GM12878 (cell line): Measurements from ENCODE around the gene TCF7L2. TPM values are rescaled to one million over a fixed set of nuclear protein-coding genes. Genes with fewer than 3 reads are reported as not detected.

Experiments
- ATAC-seq: fragments of 200-7000 bp; cut with Tn5 transposase; 3 replicates; pipeline ENCODE4 v1.9.1; 2020; ENCODE audit warnings: mild to moderate bottlenecking, moderate library complexity
- BruUV-seq: library from RNA; stranded (reverse); fragments of 400-500 nt; replicated peaks from 2 replicates; lab custom pipeline; 2021; lab: Mats Ljungman, UMichigan
- CTCF ChIA-PET: fragments of 300-600 bp; sonication (Branson Sonifier 250); formaldehyde crosslinking; extraction: SDS; loops from one replicate; lab custom pipeline; 2021; ENCODE audit warnings: inconsistent platforms; lab: Yijun Ruan, JAX
- POLR2A ChIA-PET: fragments of 350-600 bp; formaldehyde crosslinking; extraction: SDS; loops from one replicate; lab custom pipeline; 2021; ENCODE audit warnings: inconsistent platforms; lab: Charles Lee
- RAD21 ChIA-PET: fragments of 300-600 bp; sonication (Branson Sonifier 250); formaldehyde crosslinking; loops from one replicate; lab custom pipeline; 2023; ENCODE audit warnings: antibody characterized with exemption; ENCODE audit not compliant: unreplicated experiment; lab: Charles Lee
- SMC1A ChIA-PET: fragments of 300-600 bp; sonication (Branson Sonifier 250); formaldehyde crosslinking; loops from one replicate; lab custom pipeline; 2023; ENCODE audit not compliant: unreplicated experiment, uncharacterized antibody; lab: Charles Lee
- DNase-seq: peaks from one replicate; pipeline ENCODE4 v3.0.0-alpha.2; 2011; ENCODE audit warnings: low read depth, low spot score
- FAIRE-seq: peaks from 3 replicates; lab custom pipeline; 2011; peaks lifted over from hg19 to GRCh38; lab: Jason Lieb, UNC
- H2AFZ ChIP-seq: 2 replicates; pipeline ENCODE4 v1.6.0; 2011; ENCODE audit warnings: low read depth, low read length, control low read depth; ENCODE audit not compliant: control insufficient read depth
- H3K27ac ChIP-seq: 2 replicates; pipeline ENCODE4 v1.5.1; 2011; ENCODE audit warnings: control low read depth; ENCODE audit not compliant: control insufficient read depth, insufficient read depth
- H3K27me3 ChIP-seq, 2 experiments: replicated peaks in 1 of 2; 2 replicates each; pipeline versions ENCODE4 v1.6.0 to v1.6.1; 2011; ENCODE audit warnings: low read length in 1 of 2; ENCODE audit not compliant: control insufficient read depth in 2 of 2, insufficient read depth in 2 of 2
- H3K36me3 ChIP-seq, 2 experiments: 2 replicates each; pipeline ENCODE4 v1.5.1; 2011; ENCODE audit warnings: low read length in 1 of 2; ENCODE audit not compliant: control insufficient read depth in 2 of 2, insufficient read depth in 2 of 2
- H3K4me1 ChIP-seq: 2 replicates; pipeline ENCODE4 v1.6.1; 2011; ENCODE audit warnings: mild to moderate bottlenecking, low read length, moderate library complexity, mixed read lengths; ENCODE audit not compliant: control insufficient read depth, insufficient read depth
- H3K4me2 ChIP-seq: 2 replicates; pipeline ENCODE4 v1.6.0; 2011; ENCODE audit warnings: control low read depth; ENCODE audit not compliant: control insufficient read depth, insufficient read depth
- H3K4me3 ChIP-seq: fragments of 200-600 bp; sonication (generic); 2 replicates; pipeline ENCODE4 v1.5.1; 2016
- H3K79me2 ChIP-seq: 2 replicates; pipeline ENCODE4 v1.6.0; 2011; ENCODE audit warnings: low read length; ENCODE audit not compliant: control insufficient read depth, insufficient read depth
- H3K9ac ChIP-seq: 2 replicates; pipeline ENCODE4 v1.8.0; 2011; ENCODE audit warnings: low read length, control low read depth, mixed read lengths; ENCODE audit not compliant: control insufficient read depth, insufficient read depth
- H3K9me3 ChIP-seq: replicated peaks from 3 replicates; pipeline ENCODE4 v1.5.1; 2011; ENCODE audit warnings: mild to moderate bottlenecking, low read length; ENCODE audit not compliant: control insufficient read depth, insufficient read depth
- H4K20me1 ChIP-seq: 2 replicates; pipeline ENCODE4 v1.6.0; 2011; ENCODE audit not compliant: control insufficient read depth, insufficient read depth
- BCLAF1 ChIP-seq: fragments of 450-650 bp; IDR thresholded peaks from 2 replicates; pipeline ENCODE4 v1.6.1; 2017; ENCODE audit warnings: antibody characterized with exemption, mild to moderate bottlenecking, moderate library complexity
- GABPA ChIP-seq: IDR thresholded peaks from 2 replicates; pipeline ENCODE4 v1.6.1; 2014; ENCODE audit warnings: antibody characterized with exemption, low read depth, mild to moderate bottlenecking, inconsistent platforms
- NFYB ChIP-seq: IDR thresholded peaks from 2 replicates; pipeline ENCODE4 v1.6.1; 2011; ENCODE audit warnings: low read depth, mild to moderate bottlenecking, low read length, improper control_type of control experiment, moderate library complexity; ENCODE audit not compliant: insufficient read depth
- PBX3 ChIP-seq: IDR thresholded peaks from 2 replicates; pipeline ENCODE4 v1.6.1; 2011; ENCODE audit warnings: mild to moderate bottlenecking, low read depth, low read length, moderate library complexity; ENCODE audit not compliant: insufficient replicate concordance
- RAD21 ChIP-seq: IDR thresholded peaks from 2 replicates; pipeline ENCODE4 v1.6.1; 2011; ENCODE audit warnings: mild to moderate bottlenecking, low read depth, low read length, moderate library complexity; ENCODE audit not compliant: insufficient read depth
- SUZ12 ChIP-seq: fragments of 200-600 bp; sonication (generic); IDR thresholded peaks from one replicate; pipeline ENCODE4 v1.6.1; 2018; ENCODE audit warnings: antibody characterized with exemption, mild to moderate bottlenecking; ENCODE audit not compliant: unreplicated experiment
- WGBS: methylation state at CpG from one replicate; pipeline ENCODE4 v1.1.6; 2016; ENCODE audit warnings: low lambda C conversion rate; ENCODE audit not compliant: insufficient replicate concordance, insufficient coverage; ENCODE audit errors: missing lambda C conversion rate; 5-methylcytosine and 5-hydroxymethylcytosine counted together
- in situ Hi-C: fragments of 300-500 bp; cut with MboI; formaldehyde crosslinking; loops from 9 replicates; pipeline ENCODE4 v1.14.3; 2018; ENCODE audit warnings: mixed read lengths
- intact Hi-C: fragments of 100-400 bp; cut with micrococcal nuclease; formaldehyde crosslinking; loops from one replicate; pipeline ENCODE4 v1.14.2; 2022; ENCODE audit not compliant: unreplicated experiment
- polyA plus RNA-seq, 11 experiments: library from polyadenylated mRNA; depleted of rRNA in 4 of 11; unstranded in 6 of 11; stranded (reverse) in 5 of 11; fragments of >200 nt; fragmentation: Nextera tagmentation in 4 of 11; fragmentation: Illumina TruSeq in 1 of 11; extraction: Ambion mirVana in 4 of 11; extraction: Trizol in 1 of 11; gene quantifications; 1 replicate in 1 of 11; 2 replicates in 10 of 11; pipeline versions ENCODE4 v1.2.1 to v1.2.3, GENCODE V29; 2011 to 2016; ENCODE audit warnings: inconsistent platforms in 2 of 11, missing spikeins in 2 of 11, low read depth in 1 of 11
- total RNA-seq, 4 experiments: library from RNA; depleted of rRNA in 3 of 4; stranded (reverse); fragments of >200 nt in 3 of 4; fragmentation: Illumina TruSeq in 1 of 4; extraction: Trizol in 1 of 4; gene quantifications; 2 replicates each; pipeline versions ENCODE4 v1.2.1 to v1.2.3, GENCODE V29; 2013 to 2021
- TF ChIP-seq, protein P1 (sequence below): fragments of 450-650 bp; IDR thresholded peaks from 2 replicates; pipeline ENCODE4 v1.6.1; 2016; ENCODE audit warnings: mild to moderate bottlenecking

TCF7L2 gene
- total and polyA plus RNA-seq, 10 of the 15 experiments (the other 5 are each of a cell fraction or from before 2014, with no cell fraction given): 0.02 to 1.1 (median 0.35) TPM; not detected in 4

DNA sequence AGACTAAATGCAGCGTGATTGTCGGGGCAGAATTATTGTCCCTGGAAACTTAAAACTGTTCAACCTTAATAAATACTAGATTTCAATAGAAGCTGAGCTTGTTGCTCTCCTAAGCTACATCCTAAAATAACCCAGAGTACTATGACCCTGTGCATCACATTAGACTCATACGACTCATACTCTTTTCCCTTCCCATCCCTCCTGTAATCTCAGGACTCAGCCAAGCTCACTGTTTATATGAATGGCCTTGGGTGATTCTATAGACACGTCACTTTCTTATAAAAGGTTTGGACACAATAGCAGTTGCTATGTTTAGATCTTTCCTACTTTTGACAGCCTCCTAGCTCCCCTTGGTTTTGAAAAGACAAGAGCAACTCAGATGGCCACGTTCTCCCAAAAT, 17.2 kb downstream of the TCF7L2 start:
- Histone ChIP-seq H3K4me2 (no peak overlapping the region), H3K79me2 (no peaks in the 10 kb centered on the region), H3K27me3 (0 out of 4 replicates have a peak, but pooled peaks cover 0 to 2% of the 10 kb centered on the region in 2 experiments), H3K27ac (no peak overlapping the region), H4K20me1 (no peaks in the 10 kb centered on the region), H3K4me1 (no peaks in the 10 kb centered on the region), H2AFZ (no peak overlapping the region), H3K9me3 (no peaks in the 10 kb centered on the region), H3K4me3 (no peak overlapping the region), H3K36me3 (no peaks in the 10 kb centered on the region), H3K9ac (no peak overlapping the region)
- no peak for FAIRE-seq
- intact Hi-C loops: no loop called here
- no peak for ATAC-seq
- no peak for TF ChIP-seq BCLAF1
- no peak for TF ChIP-seq PBX3
- TF ChIP-seq GABPA: no peak
- TF ChIP-seq, protein P1, sequence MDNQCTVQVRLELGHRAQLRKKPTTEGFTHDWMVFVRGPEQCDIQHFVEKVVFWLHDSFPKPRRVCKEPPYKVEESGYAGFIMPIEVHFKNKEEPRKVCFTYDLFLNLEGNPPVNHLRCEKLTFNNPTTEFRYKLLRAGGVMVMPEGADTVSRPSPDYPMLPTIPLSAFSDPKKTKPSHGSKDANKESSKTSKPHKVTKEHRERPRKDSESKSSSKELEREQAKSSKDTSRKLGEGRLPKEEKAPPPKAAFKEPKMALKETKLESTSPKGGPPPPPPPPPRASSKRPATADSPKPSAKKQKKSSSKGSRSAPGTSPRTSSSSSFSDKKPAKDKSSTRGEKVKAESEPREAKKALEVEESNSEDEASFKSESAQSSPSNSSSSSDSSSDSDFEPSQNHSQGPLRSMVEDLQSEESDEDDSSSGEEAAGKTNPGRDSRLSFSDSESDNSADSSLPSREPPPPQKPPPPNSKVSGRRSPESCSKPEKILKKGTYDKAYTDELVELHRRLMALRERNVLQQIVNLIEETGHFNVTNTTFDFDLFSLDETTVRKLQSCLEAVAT: no peak
- TF ChIP-seq NFYB: no peak
- no peak for TF ChIP-seq SUZ12
- no peak for TF ChIP-seq RAD21
- 31% methylated on average over 5 of the region's 5 CpGs for WGBS
- SMC1A ChIA-PET: no interaction called here
- RAD21 ChIA-PET: no interaction called here
- CTCF ChIA-PET: interaction anchor here (0.8 kb wide), 1 partner anchor 9 kb away, joined by 3 read pairs; no protein-coding TSS in a partner anchor
- in situ Hi-C loops: no loop called here
- POLR2A ChIA-PET: no interaction called here
- no peak for DNase-seq
- BruUV-seq: no TSS peak
